HG02798 (cell line): ENCODE results near the gene COX11.

Experiments used
- ATAC-seq: cut with Tn5 transposase; IDR thresholded peaks from one replicate; pipeline ENCODE4 v1.9.1; 2021; ENCODE audit warnings: mild to moderate bottlenecking; ENCODE audit not compliant: unreplicated experiment, poor library complexity

COX11 gene, protein sequence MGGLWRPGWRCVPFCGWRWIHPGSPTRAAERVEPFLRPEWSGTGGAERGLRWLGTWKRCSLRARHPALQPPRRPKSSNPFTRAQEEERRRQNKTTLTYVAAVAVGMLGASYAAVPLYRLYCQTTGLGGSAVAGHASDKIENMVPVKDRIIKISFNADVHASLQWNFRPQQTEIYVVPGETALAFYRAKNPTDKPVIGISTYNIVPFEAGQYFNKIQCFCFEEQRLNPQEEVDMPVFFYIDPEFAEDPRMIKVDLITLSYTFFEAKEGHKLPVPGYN

DNA sequence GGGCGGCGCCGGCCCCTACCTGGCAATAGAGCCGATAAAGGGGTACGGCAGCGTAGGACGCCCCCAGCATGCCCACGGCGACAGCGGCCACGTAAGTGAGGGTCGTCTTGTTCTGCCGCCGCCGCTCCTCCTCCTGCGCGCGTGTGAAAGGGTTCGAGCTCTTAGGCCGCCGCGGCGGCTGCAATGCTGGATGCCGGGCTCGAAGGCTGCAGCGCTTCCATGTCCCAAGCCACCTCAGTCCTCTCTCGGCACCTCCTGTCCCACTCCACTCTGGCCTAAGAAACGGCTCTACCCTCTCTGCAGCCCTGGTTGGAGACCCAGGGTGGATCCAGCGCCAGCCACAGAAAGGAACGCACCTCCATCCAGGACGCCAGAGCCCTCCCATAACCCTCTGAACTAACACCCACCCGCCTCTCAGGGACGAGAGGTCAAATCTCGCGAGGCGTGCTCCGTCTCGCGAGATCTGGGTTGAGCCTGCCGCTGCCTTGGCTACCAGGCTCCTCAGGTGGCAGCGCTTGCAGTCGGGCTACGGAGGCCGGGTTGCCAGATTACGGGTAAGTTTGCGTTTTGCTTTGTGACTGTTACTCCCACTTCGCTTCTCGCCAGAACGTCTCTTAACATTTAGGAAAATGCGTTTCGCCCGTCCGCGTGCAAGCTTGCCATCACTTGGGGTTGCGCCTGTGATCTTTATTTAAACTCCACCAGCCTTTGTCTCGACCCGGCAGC is at the start of gene COX11, which contains the start of gene STXBP4:
COX11 (minus strand) TSS at position 393 of the 726 bp plus-strand sequence; CDS start at position 385, 8 bp downstream.
STXBP4 (plus strand) TSS at position 504 of the 726 bp plus-strand sequence. CDS start 17,455 bp downstream, outside the sequence.
- peak; percentile 93 for ATAC-seq

DNA sequence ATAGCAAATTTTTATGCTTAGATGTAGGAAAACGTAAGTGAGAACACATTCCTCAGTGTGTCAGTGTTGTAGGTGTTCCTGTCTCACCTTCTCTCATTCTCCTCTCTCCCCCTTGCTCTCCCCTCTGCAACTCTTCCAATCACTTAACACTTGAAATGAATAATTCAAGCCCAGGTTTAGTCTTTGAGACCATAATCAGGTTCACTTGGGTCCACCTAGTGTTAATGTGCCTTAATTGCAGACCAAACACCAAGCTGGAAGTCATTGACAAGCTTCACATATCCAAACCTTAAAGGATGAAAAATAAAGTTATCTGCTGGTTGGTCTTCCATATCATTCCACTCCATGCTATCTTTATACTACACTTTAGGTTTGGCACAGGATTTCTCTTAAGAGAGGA is 37.1 kb upstream of the COX11 start:
- ATAC-seq: peak; percentile 62

GRCh38 chr17:55004484-55004883 is 36.0 kb upstream of the COX11 start:
- ATAC-seq: no peak

DNA sequence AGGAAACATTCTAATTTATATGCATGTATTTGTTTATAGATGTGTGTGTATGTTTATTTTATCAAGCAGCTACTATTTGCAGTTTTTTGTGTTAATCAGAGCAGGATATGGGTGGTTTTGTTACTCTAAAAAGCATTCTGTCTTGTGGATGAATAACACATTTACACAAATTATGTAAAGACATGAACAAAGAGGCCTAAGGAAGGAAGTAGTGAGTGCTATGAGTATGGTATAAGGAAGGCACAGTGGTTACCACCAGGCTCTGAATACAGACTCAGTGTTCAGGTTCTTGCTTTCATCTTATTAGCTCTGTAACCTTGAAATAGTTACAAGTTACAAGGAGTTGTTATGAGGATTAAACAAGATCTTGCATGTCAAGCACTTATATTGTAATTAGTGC is 34.0 kb upstream of the COX11 start:
- no peak for ATAC-seq

DNA sequence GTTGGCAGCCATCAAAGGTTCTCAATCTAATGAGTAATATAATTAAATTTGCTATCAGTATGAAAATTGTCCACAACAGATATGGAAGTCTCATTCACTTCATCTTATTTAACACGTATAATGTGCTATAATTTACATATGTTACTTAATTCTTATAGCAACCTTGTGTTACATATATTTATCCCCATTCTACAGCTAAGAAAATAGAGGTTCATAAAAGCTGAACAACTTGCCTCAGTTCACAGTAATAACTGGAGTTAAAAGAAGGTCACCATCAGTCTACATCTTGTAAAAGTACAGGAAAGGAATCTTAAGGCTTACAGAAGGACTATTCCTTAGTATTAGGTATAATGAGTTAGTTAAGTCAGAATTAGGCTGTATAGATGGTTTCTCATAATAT is 28.0 kb upstream of the COX11 start:
- no peak for ATAC-seq

GRCh38 chr17:54992797-54993639 is 24.6 kb upstream of the COX11 start:
- ATAC-seq: peak; percentile 71

DNA sequence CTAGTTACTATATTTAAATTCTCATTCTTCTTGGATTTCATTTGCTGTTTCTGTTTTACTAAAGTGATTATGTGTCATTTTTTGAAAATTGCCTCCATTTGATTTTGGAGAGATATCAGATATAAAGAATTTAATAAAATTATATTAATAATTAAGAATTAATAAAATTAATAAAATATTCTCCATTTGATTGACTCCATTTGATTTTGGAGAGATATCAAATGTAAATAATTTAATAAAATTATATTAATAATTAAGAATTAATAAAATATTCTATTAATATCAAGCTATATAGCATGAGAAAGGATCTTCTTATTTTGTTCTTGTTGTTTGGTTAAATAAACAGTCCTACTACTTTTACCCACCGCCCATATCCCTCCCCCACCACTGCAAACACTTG is 23.1 kb upstream of the COX11 start:
- ATAC-seq: no peak

DNA sequence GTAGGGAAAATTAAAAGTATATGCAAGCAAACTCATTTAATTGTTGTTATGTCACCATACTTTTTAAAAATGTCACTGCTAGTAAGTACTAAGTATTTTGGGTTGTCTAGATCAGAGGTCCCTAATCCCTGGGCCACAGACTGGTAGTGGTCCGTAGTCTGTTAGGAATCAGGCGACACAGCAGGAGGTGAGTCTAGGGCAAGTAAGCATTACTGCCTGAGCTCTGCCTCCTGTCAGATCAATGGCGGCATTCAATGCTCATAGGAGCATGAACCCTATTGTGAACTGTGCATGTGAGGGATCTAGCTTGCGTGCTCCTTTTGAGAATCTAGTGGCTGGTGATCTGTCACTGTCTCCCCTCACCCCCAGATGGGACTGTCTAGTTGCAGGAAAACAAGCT is 21.7 kb upstream of the COX11 start:
- no peak for ATAC-seq

DNA sequence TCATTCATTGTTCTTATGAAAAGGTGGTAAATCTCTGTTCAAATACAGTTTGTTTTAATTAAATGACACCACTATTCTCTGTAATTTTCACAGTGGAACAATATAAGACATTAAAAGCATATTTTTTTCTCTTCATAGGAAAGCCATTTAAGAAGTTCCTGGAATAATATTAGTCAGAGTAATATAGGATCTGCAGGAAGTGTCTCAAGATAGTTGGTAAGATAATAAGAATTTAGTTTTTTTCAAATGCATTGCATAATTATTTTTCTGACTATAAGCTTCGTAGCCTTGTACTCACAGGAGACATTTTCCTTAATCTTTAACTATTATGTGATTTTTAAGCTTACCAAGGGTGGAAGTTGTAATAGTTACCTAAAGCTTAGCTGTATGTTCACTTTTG is 17.0 kb upstream of the COX11 start:
- ATAC-seq: no peak

DNA sequence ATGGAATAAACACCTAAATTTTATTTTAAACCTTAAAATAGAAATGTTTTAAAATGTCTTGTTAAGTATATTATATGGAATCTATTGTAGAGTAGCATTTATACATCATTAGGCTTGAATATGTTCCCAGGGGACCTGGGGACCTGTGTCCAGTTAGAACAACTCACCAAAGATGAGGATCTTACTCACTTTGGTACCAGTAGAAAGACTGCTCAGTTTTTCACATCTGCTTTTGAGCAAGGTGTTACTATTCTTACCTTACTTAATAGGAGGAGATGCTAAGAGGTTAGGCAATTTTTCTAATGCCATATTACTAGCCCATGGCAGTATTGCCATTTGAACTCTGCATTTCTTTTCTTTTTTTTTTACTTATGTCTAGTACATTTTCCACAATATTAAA is 14.8 kb upstream of the COX11 start:
- no peak for ATAC-seq

DNA sequence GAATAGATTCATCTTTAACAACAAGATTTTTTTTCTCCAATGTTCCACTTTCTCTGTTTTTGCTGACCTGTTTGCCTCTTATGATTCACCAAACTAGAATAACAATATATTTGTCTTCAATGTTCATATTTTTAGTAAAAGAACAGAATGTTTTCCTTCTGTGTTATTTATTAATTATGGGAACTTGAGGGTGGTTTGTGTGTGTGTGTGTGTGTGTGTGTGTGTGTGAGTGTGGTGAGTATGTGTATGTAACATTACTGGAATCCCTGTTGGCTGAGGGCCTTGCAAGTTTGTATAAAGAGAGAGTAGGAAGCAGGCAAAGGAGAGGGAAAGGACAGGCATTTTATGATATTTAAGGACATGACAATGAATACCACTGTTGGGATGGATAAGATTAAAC is 13.9 kb upstream of the COX11 start:
- no peak for ATAC-seq

GRCh38 chr17:54980375-54980774 is 11.9 kb upstream of the COX11 start:
- ATAC-seq: no peak

GRCh38 chr17:54979657-54980056 is 11.2 kb upstream of the COX11 start:
- ATAC-seq: no peak

GRCh38 chr17:54977744-54978143 is 9.3 kb upstream of the COX11 start:
- ATAC-seq: no peak

GRCh38 chr17:54976316-54976715 is 7.9 kb upstream of the COX11 start:
- no peak for ATAC-seq

DNA sequence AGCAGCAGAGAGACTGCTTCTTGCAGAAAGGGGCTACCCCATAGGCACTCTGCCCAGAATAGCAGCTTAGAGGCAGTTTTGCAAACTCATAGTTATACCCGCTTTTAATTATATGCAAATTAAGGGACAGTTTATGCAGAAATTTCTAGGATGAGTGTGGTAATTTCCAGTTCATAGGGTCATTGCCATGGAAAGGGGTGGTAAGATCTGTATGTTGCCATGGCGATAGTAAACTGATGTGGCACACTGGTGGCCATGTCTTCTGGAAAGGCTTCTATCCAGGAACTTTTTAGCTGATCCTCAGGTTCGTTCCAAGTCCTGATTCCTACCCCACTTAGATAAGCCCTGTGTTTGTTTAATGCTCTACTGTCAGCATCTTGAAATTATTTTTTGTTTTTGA is 6.3 kb upstream of the COX11 start:
- ATAC-seq: no peak

DNA sequence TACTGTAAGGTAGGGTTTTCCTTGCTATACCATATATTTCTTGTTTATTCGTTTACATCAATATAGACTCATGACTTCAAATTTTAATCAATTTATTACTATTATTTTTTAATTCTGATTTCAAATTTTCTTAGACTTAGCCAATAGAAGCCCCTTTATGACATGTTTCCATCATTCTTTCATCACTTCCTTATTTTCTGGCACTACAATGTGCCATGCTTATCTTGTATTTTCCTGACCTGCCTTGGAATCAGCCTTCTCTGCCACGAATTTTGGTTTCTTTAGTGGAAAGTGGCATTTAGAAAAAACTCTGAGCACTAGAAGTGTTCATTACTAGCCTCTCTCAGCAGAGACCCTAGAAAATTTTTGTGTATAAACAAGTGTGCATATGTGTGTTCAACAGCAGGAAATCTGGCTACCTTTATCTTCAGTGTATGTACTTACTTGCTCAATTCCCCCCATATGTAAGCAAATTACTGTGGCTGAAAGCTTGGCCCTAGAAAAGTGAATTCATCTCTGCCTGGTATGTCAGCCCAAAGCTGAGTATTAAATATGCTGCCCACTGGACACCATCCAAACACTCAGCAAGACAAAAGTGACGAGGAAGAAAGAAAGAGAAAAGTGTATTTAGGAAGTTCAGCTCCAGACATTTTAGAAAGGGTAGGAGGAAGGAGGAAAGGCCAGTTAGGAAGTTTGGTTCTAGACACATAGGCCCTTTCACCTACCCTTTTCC is 4.1 kb upstream of the COX11 start:
- no peak for ATAC-seq

GRCh38 chr17:54971901-54972300 is 3.4 kb upstream of the COX11 start:
- no peak for ATAC-seq

- ATAC-seq: no peak
Observed at GRCh38 chr17:54971147-54971546, 2.7 kb upstream of the COX11 start.
